Adipose tissue (tissue), 3 donors: ENCODE measurements around the gene MTCL1. TPM values are rescaled to one million over a fixed set of nuclear protein-coding genes. Genes with fewer than 3 reads are reported as not detected.

ENCODE experiments used
- H3K27ac ChIP-seq: one replicate; pipeline ENCODE4 v1.5.1; 2013; ENCODE audit warnings: low read depth, low read length
- WGBS, 3 donors: extraction: QIAGEN DNeasy Blood & Tissue Kit; methylation state at CpG; one replicate each; pipeline ENCODE4 v1.1.7; 2013; 5-methylcytosine and 5-hydroxymethylcytosine counted together
- polyA plus RNA-seq, 3 donors: library from polyadenylated mRNA; stranded (reverse); fragments of 200-250 nt; gene quantifications; one replicate each; pipeline ENCODE4 v1.2.3, GENCODE V29; 2013
- donor health status: healthy with polysubstance abuse.
- donor health status: Bipolar disorder and iron deficiency.
- donor health status: healthy.

MTCL1 gene
- polyA plus RNA-seq, 3 donors: 0.83 to 2.5 (median 1.7) TPM

DNA sequence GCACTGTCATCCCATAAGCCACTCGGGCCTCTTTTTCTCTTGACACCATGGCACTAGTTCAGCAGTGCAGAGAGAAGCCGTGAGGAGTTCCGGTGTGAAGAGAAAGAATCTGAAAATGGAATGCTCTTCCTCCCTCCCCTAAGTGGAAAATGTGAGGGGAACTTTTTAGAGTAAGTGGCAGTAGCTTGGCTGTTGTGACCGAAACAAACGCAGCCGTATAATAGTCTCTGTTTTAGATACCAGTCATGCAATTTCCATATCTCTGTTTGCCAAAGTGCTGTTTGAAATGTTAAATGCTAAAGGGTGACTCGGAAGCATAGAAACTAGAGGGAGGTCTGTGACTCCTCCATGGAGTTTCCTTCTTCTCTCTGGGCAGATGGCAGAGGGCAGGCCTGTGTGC, 122.9 kb downstream of the MTCL1 start:
- H3K27ac ChIP-seq: no peak overlapping the region

GRCh38 chr18:8828798-8829197, 123.4 kb downstream of the MTCL1 start:
- H3K27ac ChIP-seq: no peak overlapping the region
- 41 to 76% (median 43%) methylated on average over 10 of the region's 10 CpGs for WGBS, 3 donors

More for the DNA sequence above, 122.9 kb downstream of the MTCL1 start:
- WGBS, 3 donors: 75 to 81% (median 79%) methylated on average over 7 of the region's 7 CpGs

DNA sequence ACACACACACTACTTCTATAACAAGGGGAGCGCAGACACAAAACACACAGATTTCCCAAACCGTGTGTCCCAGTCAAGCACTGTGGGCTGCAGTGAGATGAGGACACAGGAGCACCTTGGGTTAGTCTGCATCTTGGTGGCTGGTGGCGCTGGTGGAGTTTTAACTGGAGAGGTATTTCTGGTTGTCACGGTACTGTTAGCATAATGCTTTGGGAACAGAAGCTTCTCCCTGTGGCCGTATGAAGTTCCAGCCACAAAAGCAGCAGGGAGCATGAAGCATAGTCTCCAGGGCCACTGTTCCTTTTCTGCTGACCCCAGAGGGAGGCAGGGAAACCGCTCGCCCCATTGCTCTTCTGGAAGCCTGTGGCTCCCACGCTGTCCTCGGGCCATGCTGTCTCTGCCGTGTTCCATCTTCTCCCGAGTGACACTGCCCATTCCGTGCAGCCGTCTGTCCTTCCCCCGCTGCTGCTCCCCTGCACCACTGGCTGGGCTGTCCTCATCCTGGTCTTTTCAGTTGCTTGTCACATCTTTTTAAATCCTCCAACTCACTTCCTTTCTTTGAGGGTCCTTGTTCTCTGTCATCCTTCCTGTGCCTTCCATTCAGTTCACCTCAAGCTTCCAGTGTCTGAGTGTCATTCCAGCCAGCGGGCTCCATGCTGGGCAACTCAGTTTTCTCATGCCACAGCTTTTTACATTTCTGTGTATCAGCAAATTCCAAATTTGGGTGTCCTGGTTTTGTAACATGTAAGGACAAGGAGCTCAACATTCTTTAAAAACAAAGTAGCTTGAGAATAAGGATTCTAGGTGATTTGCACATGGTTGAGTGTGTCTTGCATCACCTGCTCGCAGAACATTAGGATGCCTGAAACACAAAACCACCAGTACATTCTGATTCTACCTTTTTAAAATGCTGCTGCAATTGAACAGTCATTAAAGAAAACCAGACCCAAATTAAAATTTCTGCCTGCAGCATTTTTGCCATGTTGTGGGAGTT, 125.0 kb downstream of the MTCL1 start:
- H3K27ac ChIP-seq: no peak overlapping the region
- WGBS, 3 donors: 91 to 95% (median 92%) methylated on average over 16 of the region's 16 CpGs

DNA sequence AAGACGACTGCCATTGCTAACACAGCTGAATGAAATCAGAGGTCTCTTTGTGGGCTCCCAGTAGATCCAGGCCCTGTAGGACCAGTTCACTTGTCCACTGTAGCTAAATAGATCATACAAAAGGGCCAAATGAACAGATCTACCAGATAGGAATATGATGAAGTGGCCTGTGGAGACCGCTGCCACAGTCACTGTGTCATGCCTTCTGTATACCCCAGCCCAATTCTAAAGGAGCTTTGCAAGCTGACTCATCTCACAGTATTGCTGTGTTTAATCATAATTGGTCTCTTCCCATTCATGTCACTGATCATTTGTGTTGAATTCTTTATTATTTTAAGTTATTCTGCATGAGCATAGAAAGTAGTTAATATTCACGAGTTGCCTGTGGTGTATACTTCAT, 125.8 kb downstream of the MTCL1 start:
- 86 to 95% (median 90%) methylated on average over 3 of the region's 3 CpGs for WGBS, 3 donors
- no peak overlapping the region for H3K27ac ChIP-seq

- WGBS, 3 donors: 94 to 95% (median 95%) methylated on average over 14 of the region's 14 CpGs
- H3K27ac ChIP-seq: no peak overlapping the region
Observed at GRCh38 chr18:8831531-8831930, 126.2 kb downstream of the MTCL1 start.

DNA sequence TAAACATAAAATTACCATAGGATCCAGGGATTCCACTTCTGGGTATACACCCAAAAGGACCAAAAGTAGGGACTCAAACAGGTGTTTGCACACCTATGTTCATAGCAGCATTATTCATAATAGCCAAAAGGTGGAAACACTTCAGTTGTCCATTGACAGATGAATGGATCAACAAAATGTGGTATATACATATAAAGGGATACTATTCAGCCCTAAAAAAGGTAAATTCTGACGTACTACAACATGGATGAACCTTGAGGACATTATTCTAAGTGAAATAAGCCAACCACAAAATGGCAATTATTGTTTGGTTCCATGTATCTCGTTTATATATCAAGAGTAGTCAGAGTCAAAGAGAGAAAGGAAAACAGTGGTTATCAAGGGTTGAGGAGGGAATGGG, 128.1 kb downstream of the MTCL1 start:
- no peak overlapping the region for H3K27ac ChIP-seq
- WGBS, 3 donors: 90 to 91% (median 90%) methylated on average over 2 of the region's 2 CpGs

GRCh38 chr18:8834881-8835280, 129.5 kb downstream of the MTCL1 start:
- WGBS, 3 donors: 55 to 79% (median 74%) methylated on average over 6 of the region's 6 CpGs
- no peak overlapping the region for H3K27ac ChIP-seq

DNA sequence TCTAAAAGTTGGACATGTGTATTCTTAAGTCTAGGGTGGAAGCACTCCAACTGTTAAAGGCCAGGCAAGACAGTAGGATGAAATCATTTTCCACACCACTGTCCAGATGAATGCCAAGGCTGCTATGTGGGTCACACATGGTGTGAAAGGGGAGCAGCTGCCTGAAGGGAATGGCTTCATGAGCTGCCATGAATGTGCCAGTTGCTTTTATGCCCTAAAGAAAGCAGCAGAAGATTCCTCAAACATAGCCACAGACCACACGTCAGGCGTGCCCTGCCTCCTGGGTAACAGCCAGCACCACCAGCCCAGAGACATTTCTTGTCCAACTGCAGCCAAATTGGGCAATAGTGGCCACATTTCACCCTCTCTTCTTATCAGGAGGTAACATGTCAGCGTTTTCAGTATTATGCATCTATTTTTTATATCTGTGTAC, 130.2 kb downstream of the MTCL1 start:
- WGBS, 3 donors: 32 to 71% (median 40%) methylated on average over 3 of the region's 3 CpGs
- H3K27ac ChIP-seq: no peak overlapping the region

DNA sequence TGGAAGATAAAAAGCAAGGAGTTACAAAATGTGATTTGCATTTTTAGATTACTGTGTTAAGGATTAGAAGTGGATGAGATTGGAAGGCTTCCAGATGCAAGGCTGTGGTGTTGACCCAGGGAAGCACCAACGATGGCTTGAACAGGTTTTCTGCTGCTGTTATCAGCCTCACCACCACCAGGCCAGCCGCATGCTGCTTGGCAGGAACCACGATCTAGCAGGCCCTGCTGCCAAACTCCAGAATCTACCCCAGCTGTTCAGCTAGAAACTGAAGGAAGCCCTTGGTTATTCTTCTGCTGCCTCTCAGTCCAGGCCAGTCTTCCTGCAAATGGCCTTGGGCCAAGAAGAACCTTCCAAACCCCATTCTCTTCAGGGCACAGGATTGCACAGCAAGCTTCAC, 133.9 kb downstream of the MTCL1 start:
- WGBS, 3 donors: 13 to 42% (median 29%) methylated on average over 3 of the region's 3 CpGs
- H3K27ac ChIP-seq: no peak overlapping the region

GRCh38 chr18:8841781-8842485, 136.6 kb downstream of the MTCL1 start:
- no peak overlapping the region for H3K27ac ChIP-seq
- 75 to 91% (median 81%) methylated on average over 4 of the region's 4 CpGs for WGBS, 3 donors

DNA sequence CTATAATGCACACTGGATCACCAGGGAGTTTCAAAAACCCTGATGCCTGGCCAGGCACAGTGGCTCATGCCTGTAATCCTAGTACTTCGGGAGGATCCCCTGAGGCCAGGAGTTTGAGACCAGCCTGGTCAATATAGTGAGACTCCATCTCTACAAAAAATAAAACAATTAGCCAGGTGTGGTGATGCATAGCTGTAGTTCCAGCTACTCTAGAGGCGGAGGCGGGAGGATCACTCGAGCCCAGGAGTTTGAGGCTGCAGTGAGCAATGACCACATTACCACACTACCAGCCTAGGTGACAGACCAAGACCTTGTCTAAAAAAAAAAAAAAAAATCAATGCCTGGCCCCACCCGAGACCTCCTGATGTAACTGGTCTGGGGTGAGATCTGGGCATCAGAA, 137.2 kb downstream of the MTCL1 start:
- 86 to 89% (median 87%) methylated on average over 5 of the region's 5 CpGs for WGBS, 3 donors
- H3K27ac ChIP-seq: no peak overlapping the region

GRCh38 chr18:8843005-8843404, 137.6 kb downstream of the MTCL1 start:
- H3K27ac ChIP-seq: no peak overlapping the region
- WGBS, 3 donors: 50 to 78% (median 54%) methylated on average over 1 of the region's 1 CpG

DNA sequence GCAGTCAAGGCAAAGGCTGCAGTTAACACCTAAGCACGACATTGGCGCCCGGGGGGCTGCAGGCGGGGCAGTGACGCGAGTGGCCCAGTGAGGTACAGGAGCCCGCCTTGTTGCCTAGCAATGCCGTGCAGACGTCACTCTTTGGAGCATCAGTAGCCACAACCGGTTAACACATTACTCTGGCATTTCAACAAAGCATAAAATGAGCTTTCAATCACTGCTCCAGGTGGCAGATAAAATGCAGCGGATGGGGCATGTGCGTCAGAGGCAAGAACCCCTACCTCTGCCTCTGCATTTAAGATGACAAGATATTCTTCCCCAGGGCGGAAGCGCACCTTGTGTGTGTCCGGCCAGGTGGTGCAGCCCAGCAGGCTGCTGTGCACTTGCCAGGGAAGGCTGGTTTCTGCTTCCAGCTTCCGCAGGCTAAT, 139.4 kb downstream of the MTCL1 start:
- no peak overlapping the region for H3K27ac ChIP-seq
- 74 to 81% (median 75%) methylated on average over 16 of the region's 16 CpGs for WGBS, 3 donors

GRCh38 chr18:8845506-8845905, 140.2 kb downstream of the MTCL1 start:
- WGBS, 3 donors: 94% methylated on average over 7 of the region's 7 CpGs
- no peak overlapping the region for H3K27ac ChIP-seq

DNA sequence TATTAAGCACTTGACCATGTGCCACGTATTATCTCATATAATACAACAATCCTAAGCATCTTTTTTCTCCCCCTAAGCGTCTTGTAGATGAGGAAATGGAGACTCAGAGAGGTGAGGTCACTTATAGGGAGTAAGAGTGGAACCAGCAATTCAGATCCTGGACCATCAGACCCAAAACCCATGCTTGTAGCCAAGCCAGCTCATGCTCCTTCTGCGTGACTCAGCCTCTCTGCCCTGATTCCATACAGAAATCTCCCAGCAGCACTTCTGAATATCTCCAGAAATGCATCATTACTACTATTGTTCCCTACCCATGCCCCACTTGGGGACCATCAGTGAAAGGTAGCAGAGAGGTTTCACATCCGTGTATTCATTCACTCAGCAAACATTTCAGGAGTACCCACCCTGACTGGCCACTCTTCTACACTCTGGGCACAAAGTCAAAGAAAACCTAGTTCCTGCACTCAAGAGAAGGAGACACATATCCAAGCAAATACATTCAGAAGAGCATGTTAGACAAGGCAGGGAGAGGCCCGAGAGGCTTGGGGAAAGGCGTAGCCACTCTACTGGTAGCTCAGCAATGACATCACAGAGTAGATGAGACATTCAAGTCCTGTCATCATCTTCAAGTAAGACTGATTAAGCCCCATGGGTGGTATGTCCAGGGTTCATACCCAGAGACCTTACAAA, 141.9 kb downstream of the MTCL1 start:
- no peak overlapping the region for H3K27ac ChIP-seq
- 64 to 84% (median 75%) methylated on average over 6 of the region's 6 CpGs for WGBS, 3 donors

GRCh38 chr18:8847900-8848299, 142.5 kb downstream of the MTCL1 start:
- WGBS, 3 donors: 60 to 83% (median 79%) methylated on average over 5 of the region's 5 CpGs
- no peak overlapping the region for H3K27ac ChIP-seq

GRCh38 chr18:8848541-8848940, 143.2 kb downstream of the MTCL1 start:
- no peak overlapping the region for H3K27ac ChIP-seq
- WGBS, 3 donors: 75 to 85% (median 83%) methylated on average over 3 of the region's 3 CpGs

- WGBS, 3 donors: 92 to 94% (median 94%) methylated on average over 2 of the region's 2 CpGs
- H3K27ac ChIP-seq: no peak overlapping the region
Observed at GRCh38 chr18:8849696-8850095, 144.3 kb downstream of the MTCL1 start.

GRCh38 chr18:8851659-8852058, 146.3 kb downstream of the MTCL1 start:
- no peak overlapping the region for H3K27ac ChIP-seq
- 78 to 91% (median 80%) methylated on average over 2 of the region's 2 CpGs for WGBS, 3 donors
